Measurements from ENCODE around the gene GMPR. TPM values are rescaled to one million over a fixed set of nuclear protein-coding genes. Genes with fewer than 3 reads are reported as not detected.
"Not testable (repeated sequence)": the region's sequence is repeated elsewhere in the genome, so short reads cannot be mapped to it uniquely, and the experiment has no call there.

Gene GMPR
- total RNA-seq, 2 experiments from 2014 or later: 0.68 to 0.97 TPM

DNA sequence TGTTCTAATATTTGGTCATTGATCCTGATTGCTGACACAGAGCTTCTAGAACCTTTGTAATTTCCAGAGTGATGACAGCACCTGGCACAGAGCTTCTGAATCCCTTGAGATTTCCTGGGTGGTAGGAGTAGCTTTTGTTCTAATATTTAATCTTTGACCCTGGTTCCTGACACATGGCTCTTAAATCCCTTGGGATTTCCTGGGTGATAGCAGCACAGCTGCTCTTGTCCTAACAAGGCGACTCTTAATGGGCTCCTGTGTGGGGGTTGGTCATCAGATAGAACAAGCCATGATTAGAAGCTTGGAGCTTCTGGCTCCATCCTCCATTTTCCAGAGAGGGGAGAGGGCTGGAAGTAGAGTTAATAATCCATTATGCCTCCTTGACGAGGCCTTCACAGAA is 18.4 kb downstream of the GMPR start:
- POLR2A ChIA-PET: no interaction called here
- CTCF ChIA-PET: no interaction called here
- Mint-ChIP-seq H3K4me1 (ENCODE audit: low read depth) (no peaks in the 10 kb centered on the region), H3K4me3 (no peak overlapping the region), H3K36me3 (no peaks in the 10 kb centered on the region), H3K9me3 (no peaks in the 10 kb centered on the region), H3K27me3 (peaks cover 4% of the 10 kb centered on the region), H3K27ac (no peak overlapping the region)
- DNase-seq: no peak
- intact Hi-C loops (cut with micrococcal nuclease): no loop called here

DNA sequence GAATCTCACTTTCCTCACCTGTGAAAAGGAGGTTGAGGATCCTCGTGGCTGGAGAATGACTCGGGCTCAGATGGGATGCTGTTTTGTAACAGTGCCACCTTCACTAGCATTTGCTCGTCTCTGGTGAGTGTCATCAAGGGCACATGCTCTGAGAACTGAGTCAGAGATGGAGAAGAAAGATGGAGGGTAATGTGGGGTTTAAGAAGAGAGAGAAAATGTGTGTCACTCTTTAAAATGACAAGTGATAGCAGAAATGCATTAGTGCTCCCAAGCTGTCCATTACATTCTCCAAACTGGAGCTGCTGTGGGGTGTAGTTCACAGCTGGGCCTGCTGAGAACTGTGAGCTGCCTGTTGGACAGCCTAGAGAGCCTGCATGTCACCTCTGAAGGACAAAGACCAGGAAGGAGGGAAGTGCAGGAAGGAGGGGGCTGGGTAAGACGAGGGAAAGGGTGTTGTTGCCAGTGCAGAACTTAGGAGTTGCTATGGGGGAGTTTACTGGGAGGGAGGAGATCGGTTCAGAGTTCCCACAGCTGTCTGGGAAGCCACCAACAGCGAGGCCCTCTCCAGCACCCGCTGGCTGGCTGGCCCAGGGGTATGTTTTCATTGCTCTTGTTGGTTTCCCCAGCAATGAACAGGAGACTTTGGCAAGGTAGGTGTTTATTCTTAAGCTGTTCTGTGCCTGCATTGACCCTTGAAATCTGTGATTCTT is 19.8 kb downstream of the GMPR start:
- ChIA-PET POLR2A (no interaction called here), CTCF (no interaction called here)
- H3K36me3 Mint-ChIP-seq: no peaks in the 10 kb centered on the region
- peaks cover 4% of the 10 kb centered on the region for H3K27me3 Mint-ChIP-seq
- H3K27ac Mint-ChIP-seq: no peak overlapping the region
- H3K9me3 Mint-ChIP-seq: no peaks in the 10 kb centered on the region
- DNase-seq: no peak
- intact Hi-C loops (cut with micrococcal nuclease): no loop called here
- no peak overlapping the region for H3K4me3 Mint-ChIP-seq
- H3K4me1 Mint-ChIP-seq (ENCODE audit: low read depth): no peaks in the 10 kb centered on the region

DNA sequence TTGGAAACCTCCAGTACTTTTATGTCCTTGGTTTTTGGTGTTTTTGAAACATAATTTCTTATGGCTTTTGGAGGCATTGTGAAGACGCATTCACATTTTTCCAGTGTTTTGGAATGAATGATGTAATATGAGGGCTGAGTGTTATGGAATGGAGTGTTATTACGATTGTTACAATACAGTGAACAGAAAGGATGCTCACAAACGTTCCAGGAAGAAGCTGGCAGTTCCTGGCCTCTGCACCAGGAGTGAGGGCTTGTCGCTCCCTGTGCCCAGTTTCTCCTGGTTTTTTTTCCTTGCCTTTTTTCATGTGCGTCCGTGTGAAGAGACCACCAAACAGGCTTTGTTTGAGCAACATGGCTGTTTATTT is 20.3 kb downstream of the GMPR start:
- POLR2A ChIA-PET: no interaction called here
- DNase-seq: no peak
- CTCF ChIA-PET: no interaction called here

GRCh38 chr6:16259604-16260003 is 21.2 kb downstream of the GMPR start:
- H3K9me3 Mint-ChIP-seq; H3K27ac Mint-ChIP-seq; intact Hi-C loops (cut with micrococcal nuclease); H3K36me3 Mint-ChIP-seq; H3K27me3 Mint-ChIP-seq; H3K4me3 Mint-ChIP-seq; H3K4me1 Mint-ChIP-seq (ENCODE audit: low read depth); POLR2A ChIA-PET; DNase-seq; CTCF ChIA-PET: not testable (repeated sequence)

More for the DNA sequence above, 20.3 kb downstream of the GMPR start:
- Mint-ChIP-seq H3K36me3 (no peaks in the 10 kb centered on the region), H3K27ac (no peak overlapping the region), H3K4me1 (ENCODE audit: low read depth) (no peaks in the 10 kb centered on the region), H3K4me3 (no peak overlapping the region), H3K9me3 (no peaks in the 10 kb centered on the region), H3K27me3 (peaks cover 5% of the 10 kb centered on the region)
- intact Hi-C loops (cut with micrococcal nuclease): no loop called here

DNA sequence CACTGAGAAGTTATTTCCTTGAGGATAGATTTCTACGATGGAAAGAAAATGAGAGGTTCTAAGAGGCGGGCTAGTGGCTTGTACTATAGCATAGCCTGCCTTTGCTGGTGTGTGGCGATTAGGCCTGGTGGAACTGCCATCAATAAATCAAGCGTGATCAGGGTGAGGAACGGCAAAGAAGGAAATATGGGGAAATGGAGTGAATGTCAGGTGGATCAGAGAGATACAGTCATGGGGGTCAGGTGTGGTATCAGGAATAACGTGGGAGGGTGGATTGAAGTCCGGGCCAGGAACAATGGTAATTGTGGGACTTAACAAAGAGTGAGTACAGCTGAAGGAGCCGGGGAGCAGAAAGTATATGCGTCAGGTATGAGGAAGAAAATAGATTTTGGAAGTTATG is 22.2 kb downstream of the GMPR start:
- POLR2A ChIA-PET; H3K36me3 Mint-ChIP-seq; H3K4me1 Mint-ChIP-seq (ENCODE audit: low read depth); CTCF ChIA-PET; H3K4me3 Mint-ChIP-seq; intact Hi-C loops (cut with micrococcal nuclease); H3K27me3 Mint-ChIP-seq; H3K9me3 Mint-ChIP-seq; DNase-seq; H3K27ac Mint-ChIP-seq: not testable (repeated sequence)

DNA sequence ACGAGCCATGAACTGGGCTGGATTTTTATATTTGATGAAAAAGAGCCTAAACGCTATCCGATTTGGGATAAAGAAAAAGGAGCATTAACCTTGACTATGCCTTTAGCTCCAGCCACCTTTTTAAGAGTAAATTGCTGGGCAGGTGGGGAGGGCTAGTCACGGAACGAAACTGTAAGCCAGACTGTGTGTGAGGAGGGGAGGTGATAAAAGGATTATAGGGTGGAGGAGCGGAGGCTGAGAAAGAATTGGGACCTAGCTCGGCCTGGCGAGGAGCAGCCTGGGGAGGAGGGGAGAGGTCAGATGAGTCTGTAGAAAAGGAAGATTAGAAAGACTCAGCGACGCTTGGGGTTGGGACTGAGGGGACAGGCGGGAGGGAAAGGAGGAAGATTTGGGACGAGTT is 24.4 kb downstream of the GMPR start:
- H3K4me1 Mint-ChIP-seq (ENCODE audit: low read depth); H3K36me3 Mint-ChIP-seq; H3K27me3 Mint-ChIP-seq; H3K9me3 Mint-ChIP-seq; CTCF ChIA-PET; H3K4me3 Mint-ChIP-seq; intact Hi-C loops (cut with micrococcal nuclease); POLR2A ChIA-PET; H3K27ac Mint-ChIP-seq; DNase-seq: not testable (repeated sequence)

DNA sequence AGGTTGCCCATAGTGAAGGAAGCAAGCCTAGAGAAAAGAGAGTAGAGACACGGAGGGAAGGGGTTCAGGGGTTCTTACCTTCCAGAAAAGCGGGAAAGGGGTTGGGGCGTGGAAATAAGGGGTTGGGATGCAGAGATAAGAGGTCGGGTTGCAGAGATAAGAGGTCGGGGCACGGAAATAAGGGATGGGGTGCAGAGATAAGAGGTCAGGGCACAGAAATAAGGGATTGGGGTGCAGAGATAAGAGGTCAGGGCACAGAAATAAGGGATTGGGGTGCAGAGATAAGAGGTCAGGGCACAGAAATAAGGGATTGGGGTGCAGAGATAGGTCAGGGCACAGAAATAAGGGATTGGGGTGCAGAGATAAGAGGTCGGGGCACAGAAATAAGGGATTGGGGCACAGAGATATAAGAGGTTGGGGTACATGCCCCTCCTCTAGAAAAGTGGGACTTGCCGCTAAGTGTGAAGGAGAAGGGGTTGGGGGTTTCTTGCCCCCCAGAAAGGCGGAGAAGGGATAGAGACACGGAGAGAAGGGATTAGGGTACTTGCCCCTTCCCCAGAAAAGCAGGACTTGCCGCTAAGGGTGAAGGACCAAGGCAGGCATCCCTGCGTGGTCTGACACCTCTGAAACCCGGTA is 25.2 kb downstream of the GMPR start:
- H3K9me3 Mint-ChIP-seq; H3K4me3 Mint-ChIP-seq; H3K36me3 Mint-ChIP-seq; H3K27me3 Mint-ChIP-seq; CTCF ChIA-PET; H3K27ac Mint-ChIP-seq; H3K4me1 Mint-ChIP-seq (ENCODE audit: low read depth); intact Hi-C loops (cut with micrococcal nuclease); DNase-seq; POLR2A ChIA-PET: not testable (repeated sequence)

DNA sequence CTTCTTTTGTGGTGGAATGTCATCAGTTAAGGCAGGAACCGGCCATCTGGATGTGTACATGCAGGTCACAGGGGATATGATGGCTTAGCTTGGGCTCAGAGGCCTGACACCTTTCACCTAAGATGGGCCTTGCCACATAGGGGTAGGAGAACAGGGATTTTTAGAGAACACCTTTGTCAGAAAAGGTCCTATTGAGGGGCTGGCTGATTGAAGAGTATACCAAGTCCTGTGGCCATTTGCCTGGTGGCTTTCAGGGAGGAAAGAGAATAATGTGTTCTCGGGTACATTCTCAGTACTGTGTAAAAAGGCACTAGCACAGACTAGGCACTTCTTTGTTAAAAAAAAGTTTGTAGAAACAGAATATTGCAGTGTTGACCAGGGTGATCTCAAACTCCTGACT is 26.4 kb downstream of the GMPR start:
- POLR2A ChIA-PET: no interaction called here

DNA sequence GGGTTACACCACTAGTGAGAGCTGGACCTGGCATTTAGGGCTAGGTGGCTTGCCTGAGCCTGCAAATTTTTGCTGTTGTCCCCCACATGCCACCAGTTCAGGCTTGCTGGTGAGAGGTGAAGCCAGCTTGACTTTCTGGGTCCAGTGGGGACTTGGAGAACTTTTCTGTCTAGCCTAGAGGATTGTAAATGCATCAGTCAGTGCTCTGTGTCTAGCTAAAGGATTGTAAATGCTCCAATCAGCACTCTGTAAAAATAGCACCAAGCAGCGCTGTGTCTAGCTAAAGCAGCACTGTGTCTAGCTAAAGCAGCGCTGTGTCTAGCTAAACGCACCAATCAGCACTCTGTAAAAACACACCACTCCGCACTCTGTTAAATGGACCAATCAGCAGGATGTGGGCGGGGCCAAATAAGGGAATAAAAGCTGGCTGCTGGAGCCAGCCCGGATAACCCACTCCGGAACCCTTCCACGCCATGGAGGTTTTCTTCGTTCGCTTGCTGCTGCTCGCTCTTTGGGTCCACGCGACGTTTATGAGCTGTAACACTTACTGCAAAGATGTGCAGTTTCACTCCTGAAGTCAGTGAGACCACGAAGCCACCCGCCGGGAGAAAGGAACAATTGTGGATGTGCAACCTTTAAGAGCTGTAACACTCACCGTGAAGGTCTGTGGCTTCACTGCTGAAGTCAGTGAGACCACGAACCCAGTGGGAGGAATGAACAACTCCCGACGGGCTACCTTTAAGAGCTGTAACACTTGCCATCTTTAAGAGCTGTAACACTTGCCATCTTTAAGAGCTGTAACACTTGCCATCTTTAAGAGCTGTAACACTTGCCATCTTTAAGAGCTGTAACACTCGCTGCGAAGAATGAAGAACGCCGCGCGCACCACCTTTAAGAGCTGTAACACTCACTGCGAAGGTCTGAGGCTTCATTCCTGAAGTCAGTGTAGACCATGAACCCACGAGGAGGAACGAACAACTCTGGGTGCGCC is 27.3 kb downstream of the GMPR start:
- POLR2A ChIA-PET: no interaction called here
- Mint-ChIP-seq H3K36me3 (no peaks in the 10 kb centered on the region), H3K9me3 (no peaks in the 10 kb centered on the region), H3K4me3 (no peak overlapping the region), H3K27ac (no peak overlapping the region), H3K4me1 (ENCODE audit: low read depth) (no peaks in the 10 kb centered on the region), H3K27me3 (peaks cover 3% of the 10 kb centered on the region)
- intact Hi-C loops (cut with micrococcal nuclease): no loop called here
- CTCF ChIA-PET: interaction anchor here (1.2 kb wide), 1 partner anchor 21 kb away, joined by 3 read pairs; no protein-coding TSS in a partner anchor
- no peak for DNase-seq

More for the DNA sequence above, 26.4 kb downstream of the GMPR start:
- Mint-ChIP-seq H3K36me3 (no peaks in the 10 kb centered on the region), H3K9me3 (no peaks in the 10 kb centered on the region), H3K4me1 (ENCODE audit: low read depth) (no peaks in the 10 kb centered on the region), H3K27ac (no peak overlapping the region), H3K4me3 (no peak overlapping the region), H3K27me3 (peaks cover 3% of the 10 kb centered on the region)
- DNase-seq: no peak
- CTCF ChIA-PET: no interaction called here
- intact Hi-C loops (cut with micrococcal nuclease): no loop called here

GRCh38 chr6:16267428-16268263 is 29.3 kb downstream of the GMPR start:
- CTCF ChIA-PET: no interaction called here

DNA sequence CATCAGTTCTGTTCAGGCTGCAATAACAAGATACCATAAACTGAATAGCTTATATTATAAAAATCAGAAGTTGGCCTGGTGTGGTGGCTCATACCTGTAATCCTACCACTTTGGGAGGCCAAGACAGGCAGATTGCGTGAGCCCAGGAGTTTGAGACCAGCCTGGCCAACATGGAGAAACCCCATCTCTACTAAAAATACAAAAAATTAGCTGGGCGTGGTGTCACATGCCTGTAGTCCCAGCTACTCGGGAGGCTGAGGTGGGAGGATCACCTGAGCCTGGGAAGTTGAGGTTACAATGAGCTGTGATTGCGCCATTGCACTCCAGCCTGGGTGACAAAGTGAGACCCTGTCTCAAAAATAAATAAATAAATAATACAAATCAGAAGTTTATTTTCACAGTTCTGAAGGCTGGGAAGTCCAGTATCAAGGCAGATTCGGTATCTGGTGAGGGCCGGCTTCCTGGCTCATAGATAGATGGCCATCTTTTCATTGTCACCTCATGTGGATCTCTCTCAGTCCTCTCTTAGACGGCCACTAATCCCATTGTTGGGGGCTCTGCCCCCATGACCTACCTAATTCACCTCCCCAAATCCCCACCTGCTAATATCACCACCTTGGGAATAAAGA is 31.2 kb downstream of the GMPR start:
- DNase-seq; H3K27ac Mint-ChIP-seq; intact Hi-C loops (cut with micrococcal nuclease); H3K4me3 Mint-ChIP-seq; H3K36me3 Mint-ChIP-seq; H3K27me3 Mint-ChIP-seq; H3K9me3 Mint-ChIP-seq; POLR2A ChIA-PET; H3K4me1 Mint-ChIP-seq (ENCODE audit: low read depth): not testable (repeated sequence)
- CTCF ChIA-PET: interaction anchor here (1.3 kb wide), 1 partner anchor 17 kb away, joined by 6 read pairs; no protein-coding TSS in a partner anchor

More at GRCh38 chr6:16267428-16268263, 29.3 kb downstream of the GMPR start:
- Mint-ChIP-seq H3K27ac (no peak overlapping the region), H3K9me3 (no peaks in the 10 kb centered on the region), H3K4me1 (ENCODE audit: low read depth) (no peaks in the 10 kb centered on the region), H3K27me3 (peaks cover 3% of the 10 kb centered on the region), H3K36me3 (no peaks in the 10 kb centered on the region), H3K4me3 (no peak overlapping the region)
- POLR2A ChIA-PET: no interaction called here
- intact Hi-C loops (cut with micrococcal nuclease): no loop called here
- DNase-seq: no peak

Data from activated CD4-positive, alpha-beta memory T cell treated with anti-CD3 and anti-CD28 coated beads for 36 hours (primary cell).